Mucosa of descending colon (tissue), 3 donors: ENCODE data around the gene IGFBP2. TPM values are rescaled to one million over a fixed set of nuclear protein-coding genes. Genes with fewer than 3 reads are reported as not detected.

Experiments
- ATAC-seq: fragments of 200-7000 bp; cut with Tn5 transposase; one replicate; pipeline ENCODE4 v1.9.1; 2020; ENCODE audit warnings: mild to moderate bottlenecking, moderate library complexity
- DNase-seq, 3 donors: peaks; one replicate each; pipeline ENCODE4 v3.0.0-alpha.2; 2020
- H3K36me3 ChIP-seq: fragments of 200-600 bp; one replicate; pipeline ENCODE4 v1.8.0; 2021; ENCODE audit warnings: low read depth, mild to moderate bottlenecking
- H3K4me1 ChIP-seq: fragments of 200-600 bp; one replicate; pipeline ENCODE4 v1.8.0; 2021; ENCODE audit warnings: low read depth, mild to moderate bottlenecking
- H3K4me3 ChIP-seq: fragments of 200-600 bp; one replicate; pipeline ENCODE4 v1.8.0; 2021; ENCODE audit warnings: mild to moderate bottlenecking
- H3K9me3 ChIP-seq: fragments of 200-600 bp; one replicate; pipeline ENCODE4 v1.8.0; 2021; ENCODE audit warnings: mild to moderate bottlenecking
- CTCF ChIP-seq: fragments of 200-600 bp; IDR thresholded peaks from one replicate; pipeline ENCODE4 v1.8.0; 2022; ENCODE audit warnings: antibody characterized with exemption, mild to moderate bottlenecking
- intact Hi-C, 2 donors: fragments of 100-400 bp; cut with DNase I in 1 of 2; cut with micrococcal nuclease in 1 of 2; formaldehyde crosslinking; loops; one replicate each; pipeline versions ENCODE4 v1.11.0 to v1.11.1; 2022; cut with DNase I, micrococcal nuclease
- total RNA-seq, 3 donors: library from RNA; stranded (reverse); fragmentation: NEBNext Ultra II Directional in 2 of 3; extraction: Animal tissue kit (Norgen Biotek cat#: 25700) in 2 of 3; gene quantifications; one replicate each; pipeline versions ENCODE4 v1.2.1 to v1.2.4, GENCODE V29; 2021 to 2023
- donor health status: DM: no; HTN: no; CAD: no; lungs with moderate emphysema.
- donor health status: DM: no; HTN: no; CAD: no.
- donor health status: DM: no; HTN: yes; CAD: no.

The IGFBP2 gene
- total RNA-seq, 3 donors from 2014 or later = 26.7 to 62.1 (median 57.2) TPM

- intact Hi-C loops = loop anchor here (2.0 kb wide), 2 partner anchors 147 to 149 kb away; no protein-coding TSS in a partner anchor
- Histone ChIP-seq H3K9me3 (no peaks in the 10 kb centered on the region), H3K4me3 (no peak overlapping the region), H3K4me1 (peaks cover 6% of the 10 kb centered on the region), H3K36me3 (no peaks in the 10 kb centered on the region)
- no peak for ATAC-seq
- TF ChIP-seq CTCF = no peak
- DNase-seq = no peak
Observed at GRCh38 chr2:216665717-216666116, 32.5 kb downstream of the IGFBP2 start.

GRCh38 chr2:216666461-216667233 is 33.4 kb downstream of the IGFBP2 start:
- peak; percentile 93 for TF ChIP-seq CTCF
- H3K4me3 ChIP-seq = no peak overlapping the region
- H3K4me1 ChIP-seq = peaks cover 6% of the 10 kb centered on the region
- ATAC-seq = peak; percentile 88
- H3K36me3 ChIP-seq = no peaks in the 10 kb centered on the region
- no peaks in the 10 kb centered on the region for H3K9me3 ChIP-seq
- intact Hi-C loops = loop anchor here (2.0 kb wide), 2 partner anchors 148 to 150 kb away; no protein-coding TSS in a partner anchor
- peak in 2 of 3 donors; percentile 81 to 83 for DNase-seq

- DNase-seq = no peak
- H3K36me3 ChIP-seq = no peaks in the 10 kb centered on the region
- no peak overlapping the region for H3K4me3 ChIP-seq
- no peaks in the 10 kb centered on the region for H3K9me3 ChIP-seq
- no peak for ATAC-seq
- intact Hi-C loops = no loop called here
- H3K4me1 ChIP-seq = peaks cover 1% of the 10 kb centered on the region
- no peak for TF ChIP-seq CTCF
Observed at GRCh38 chr2:216670266-216671080, 37.3 kb downstream of the IGFBP2 start.

GRCh38 chr2:216671081-216671411 is 37.8 kb downstream of the IGFBP2 start:
- H3K9me3 ChIP-seq = no peaks in the 10 kb centered on the region
- DNase-seq = no peak
- no peaks in the 10 kb centered on the region for H3K36me3 ChIP-seq
- TF ChIP-seq CTCF = no peak
- no peak for ATAC-seq
- no peaks in the 10 kb centered on the region for H3K4me1 ChIP-seq
- H3K4me3 ChIP-seq = no peak overlapping the region
- intact Hi-C loops = no loop called here

- DNase-seq (no peak), ATAC-seq (no peak)
- Histone ChIP-seq H3K9me3 (no peaks in the 10 kb centered on the region), H3K36me3 (no peaks in the 10 kb centered on the region), H3K4me3 (no peak overlapping the region), H3K4me1 (no peaks in the 10 kb centered on the region)
- intact Hi-C loops = no loop called here
- TF ChIP-seq CTCF = no peak
Observed at GRCh38 chr2:216671791-216672343, 38.6 kb downstream of the IGFBP2 start.
